ENCODE data around the gene WDCP.
"Not testable (repeated sequence)": the region's sequence is repeated elsewhere in the genome, so short reads cannot be mapped to it uniquely, and the experiment has no call there.

WDCP gene

DNA sequence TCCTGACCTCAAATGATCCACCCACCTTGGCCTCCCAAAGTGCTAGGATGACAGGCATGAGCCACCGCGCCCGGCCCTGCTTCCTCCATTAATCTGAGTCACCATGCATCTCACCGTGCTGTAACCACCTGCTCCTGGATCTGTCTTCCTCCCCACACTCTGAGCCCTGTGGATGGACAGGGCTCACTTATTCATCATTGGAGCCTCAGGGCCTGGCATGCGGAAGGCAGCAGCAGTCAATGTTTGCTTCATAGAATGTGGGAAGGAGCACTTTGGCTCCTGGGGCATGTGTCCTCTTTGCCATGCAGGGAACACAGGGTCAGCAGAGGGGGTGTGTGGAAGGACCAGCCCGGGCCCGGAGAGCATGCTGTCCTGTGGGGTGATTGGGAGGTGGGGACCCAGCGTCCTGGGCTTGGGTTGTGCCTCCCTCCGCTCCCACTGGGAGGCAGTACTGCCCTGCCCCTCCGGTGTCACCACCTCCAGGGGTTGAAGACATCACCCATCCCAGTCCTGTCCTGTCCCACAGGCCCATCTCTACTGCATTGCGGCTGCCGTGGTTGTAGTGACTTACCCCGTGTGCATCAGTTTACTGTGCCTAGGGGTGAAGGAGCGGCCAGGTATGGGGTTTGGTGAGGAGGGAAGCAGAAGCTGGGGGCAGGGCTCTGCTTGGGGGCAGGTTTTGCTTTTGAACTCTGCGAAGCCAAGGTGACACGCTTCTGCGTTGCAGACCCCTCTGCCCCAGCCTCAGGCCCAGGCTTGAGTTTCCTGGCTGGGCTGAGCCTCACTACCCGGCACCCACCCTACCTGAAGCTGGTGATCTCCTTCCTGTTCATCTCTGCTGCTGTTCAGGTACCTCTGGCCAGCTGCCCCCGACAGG is 25.8 kb downstream of the WDCP start:
- DNase-seq, result no peak

DNA sequence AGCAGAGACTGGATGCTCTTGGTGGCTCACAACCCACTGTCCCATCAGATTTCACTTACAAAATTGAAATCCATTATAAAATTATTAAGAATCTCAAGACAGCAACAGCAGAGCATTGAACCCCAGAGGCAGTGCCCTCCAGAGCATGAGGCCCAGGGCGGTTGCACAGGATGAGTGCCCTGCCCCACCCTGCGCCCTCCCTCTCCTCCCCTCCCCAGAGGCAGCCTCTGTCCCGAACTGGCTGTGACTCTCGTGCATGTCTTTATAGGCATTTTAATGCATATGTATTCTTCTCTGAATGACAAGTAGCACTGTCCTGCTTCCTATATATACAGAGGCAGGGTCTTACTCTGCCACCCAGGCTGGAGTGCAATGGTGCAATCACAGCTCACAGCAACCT is 26.9 kb downstream of the WDCP start:
- DNase-seq, result no peak

DNA sequence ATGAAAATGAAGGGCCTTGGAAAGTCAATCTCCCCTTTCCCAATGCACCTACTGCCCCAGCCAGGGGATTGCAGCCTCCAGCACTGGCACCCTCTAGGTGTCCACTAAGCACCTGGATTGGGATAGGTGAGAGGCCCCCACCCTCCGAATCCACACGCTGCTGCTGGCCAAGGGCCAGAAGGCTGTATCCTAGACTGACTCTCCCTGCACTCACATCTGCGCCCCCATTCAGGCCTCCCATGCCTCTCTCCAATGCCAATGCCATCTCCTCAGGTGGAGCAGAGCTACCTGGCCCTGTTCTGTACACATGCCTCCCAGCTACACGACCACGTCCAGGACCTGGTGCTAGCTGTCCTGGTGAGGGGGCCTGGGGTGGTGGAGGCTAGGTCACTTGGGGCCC is 27.5 kb downstream of the WDCP start:
- DNase-seq, result no peak

DNA sequence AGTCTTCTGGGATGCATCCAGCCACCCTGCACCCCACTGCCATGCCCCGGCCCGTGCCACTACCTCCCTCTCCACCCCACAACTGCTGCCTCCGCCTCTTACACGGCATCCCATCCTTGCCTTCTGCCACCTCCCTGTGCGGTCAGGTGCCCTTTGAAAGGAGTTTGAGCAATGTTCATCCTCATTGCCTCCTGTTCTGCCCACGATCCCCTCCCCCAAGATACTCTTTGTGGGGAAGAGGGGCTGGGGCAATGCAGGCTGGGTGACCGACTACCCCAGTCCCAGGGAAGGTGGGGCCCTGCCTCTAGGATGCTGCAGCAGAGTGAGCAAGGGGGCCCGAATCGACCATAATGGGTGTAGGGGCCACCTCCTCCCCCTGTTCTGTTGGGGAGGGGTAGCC is 28.9 kb downstream of the WDCP start:
- no peak for DNase-seq

DNA sequence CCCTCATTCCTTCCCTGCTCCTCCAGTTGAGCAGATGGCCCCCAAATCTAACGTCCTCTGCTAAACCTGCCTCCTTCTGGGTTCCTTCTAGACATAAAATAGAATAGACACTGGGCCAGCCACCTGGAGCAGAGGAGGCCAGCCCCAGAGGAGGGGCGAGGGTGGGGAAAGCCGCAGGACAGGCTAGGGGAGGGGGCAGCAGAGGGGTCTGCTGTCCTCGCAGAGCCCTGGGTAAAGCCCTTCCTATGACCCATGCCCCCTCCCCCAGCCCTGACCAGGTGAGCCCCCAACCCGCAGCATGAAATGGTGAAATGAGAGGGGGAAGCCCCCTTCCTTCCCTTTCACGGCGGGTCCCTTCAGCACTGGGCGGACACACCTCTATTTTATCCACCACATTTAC is 29.5 kb downstream of the WDCP start:
- no peak for DNase-seq

DNA sequence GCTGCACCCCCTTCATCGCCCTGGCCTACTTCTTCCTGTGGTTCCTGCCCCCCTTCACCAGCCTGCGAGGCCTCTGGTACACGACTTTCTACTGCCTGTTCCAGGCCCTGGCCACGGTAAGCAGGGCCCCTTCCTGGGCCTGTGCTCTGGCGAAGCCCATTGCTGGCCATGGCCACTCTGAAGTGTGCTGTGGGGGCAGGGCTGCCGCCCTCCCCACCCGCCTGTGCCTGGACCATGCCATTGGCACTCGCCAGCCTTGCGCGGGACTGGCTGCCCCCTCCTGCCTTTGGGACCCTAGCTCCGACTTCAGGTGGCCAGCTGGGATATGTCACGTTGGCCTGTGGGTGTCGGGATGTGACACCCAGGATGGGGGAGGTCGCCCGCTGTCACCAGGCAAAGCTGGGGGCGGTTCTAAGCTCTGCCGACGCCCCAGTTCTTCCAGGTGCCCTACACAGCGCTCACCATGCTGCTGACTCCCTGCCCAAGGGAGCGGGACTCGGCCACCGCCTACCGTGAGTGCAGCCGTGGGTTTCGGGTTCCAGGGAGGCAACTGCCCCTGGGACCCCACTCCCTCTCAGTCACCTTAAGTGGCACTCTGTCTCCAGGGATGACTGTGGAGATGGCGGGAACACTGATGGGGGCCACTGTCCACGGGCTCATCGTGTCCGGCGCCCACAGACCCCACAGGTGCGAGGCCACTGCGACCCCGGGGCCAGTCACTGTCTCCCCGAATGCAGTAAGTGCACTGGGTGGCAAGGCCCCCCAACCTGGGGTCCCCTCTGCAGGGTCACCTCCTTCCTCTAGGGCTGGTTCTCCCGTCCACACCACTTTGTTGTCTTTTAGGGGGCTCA is 30.1 kb downstream of the WDCP start:
- no peak for DNase-seq

DNA sequence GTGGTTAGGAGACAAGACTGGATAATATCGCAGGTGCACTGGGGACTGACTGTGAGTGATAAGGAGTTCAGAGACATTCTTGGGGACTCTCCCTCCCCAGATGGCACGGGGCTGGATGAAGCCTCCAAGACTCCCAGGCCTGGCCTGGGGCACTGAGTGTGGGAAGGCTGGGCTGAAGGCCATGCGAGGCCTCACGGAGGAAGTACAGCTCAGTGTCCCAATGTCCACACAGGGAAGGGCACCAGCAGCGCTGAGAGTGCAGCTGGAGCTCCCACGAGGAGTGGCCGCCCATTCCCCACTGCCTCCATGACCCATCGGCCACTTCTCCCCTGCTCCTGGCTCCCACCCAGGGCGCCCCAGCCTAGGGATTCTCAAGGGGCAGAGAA is 30.8 kb downstream of the WDCP start:
- DNase-seq, result no peak

DNA sequence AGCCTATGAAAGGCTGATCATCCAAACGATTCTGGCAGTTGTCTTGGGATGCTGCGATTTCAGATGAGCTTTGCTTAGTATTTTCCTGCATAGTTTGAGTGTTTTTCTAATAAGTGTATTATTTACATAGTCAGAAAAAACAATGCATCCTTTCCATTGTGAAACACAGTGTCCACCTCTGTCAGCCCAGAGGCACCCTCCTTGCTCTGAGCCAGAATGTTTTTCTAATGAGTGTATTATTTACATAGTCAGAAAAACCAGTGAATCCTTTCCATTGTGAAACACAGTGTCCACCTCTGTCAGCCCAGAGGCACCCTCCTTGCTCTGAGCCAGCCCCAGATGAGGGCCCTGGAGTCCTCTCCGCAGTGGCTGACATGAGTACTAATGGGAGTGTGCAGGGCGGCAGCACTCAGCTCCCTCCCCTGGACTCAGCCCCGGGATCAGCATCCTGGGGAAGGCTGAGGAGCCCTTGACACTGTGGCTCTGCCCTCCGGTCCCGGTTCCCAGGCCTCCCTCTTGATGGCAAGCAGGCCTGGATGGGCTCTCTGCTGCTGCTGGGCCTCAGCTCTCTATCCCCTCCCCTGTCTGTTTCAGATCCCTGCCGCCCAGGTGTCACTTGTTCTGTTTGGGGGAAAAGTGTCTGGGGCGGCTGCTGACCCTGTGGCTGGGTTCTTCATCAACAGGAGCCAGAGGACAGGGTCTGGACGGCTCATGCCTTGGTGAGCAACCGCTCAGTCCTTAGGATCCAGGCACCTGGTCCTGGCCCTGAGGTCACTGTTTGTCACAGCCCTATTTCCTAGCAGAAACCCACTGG is 31.4 kb downstream of the WDCP start:
- DNase-seq, result no peak

DNA sequence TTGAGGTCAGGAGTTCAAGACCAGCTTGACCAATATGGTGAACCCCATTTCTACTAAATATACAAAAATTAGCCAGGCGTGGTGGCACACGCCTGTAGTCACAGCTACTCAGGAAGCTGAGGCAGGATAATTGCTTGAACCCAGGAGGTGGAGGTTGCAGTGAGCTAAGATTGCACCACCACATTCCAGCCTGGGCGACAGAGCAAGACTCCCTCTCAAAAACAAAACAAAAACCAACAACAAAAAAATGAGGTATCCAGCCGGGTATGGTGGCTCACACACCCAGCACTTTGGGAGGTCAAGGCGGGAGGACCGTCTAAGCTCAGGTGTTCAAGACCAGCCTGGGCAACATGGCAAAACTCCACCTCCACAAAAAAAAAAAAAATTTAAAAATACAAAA is 32.3 kb downstream of the WDCP start:
- DNase-seq, result not testable (repeated sequence)

DNA sequence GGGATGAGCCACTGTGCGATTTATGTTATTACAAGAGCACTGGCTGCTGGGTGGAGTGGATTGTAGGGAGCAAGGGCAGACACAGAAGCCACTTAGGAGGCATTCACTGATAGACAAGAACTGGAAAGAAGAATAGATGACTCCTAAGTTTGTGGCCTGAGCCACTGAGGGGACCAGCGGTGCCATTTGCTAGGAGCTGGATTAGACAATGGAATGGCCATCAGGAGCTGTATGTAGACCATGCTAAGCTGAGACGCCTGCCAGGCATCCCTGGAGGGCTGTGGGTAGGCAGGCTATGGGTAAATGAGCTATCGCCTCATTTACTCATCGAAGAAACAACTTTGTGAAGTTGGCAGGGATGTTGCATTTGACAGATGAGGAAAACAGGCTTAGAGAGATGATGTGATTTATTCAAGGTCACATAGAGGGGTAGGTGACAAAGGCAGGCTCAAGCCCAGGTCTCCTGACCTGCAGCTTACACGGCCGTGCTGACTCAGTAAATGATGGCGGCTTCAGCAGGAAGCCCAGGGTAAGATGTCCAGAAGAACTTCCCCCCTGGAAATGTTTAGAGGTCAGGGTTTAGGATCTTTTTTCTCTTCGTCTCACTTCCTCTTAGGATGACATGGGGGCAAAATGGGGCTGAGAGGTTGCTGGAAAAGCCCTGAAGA is 34.5 kb downstream of the WDCP start:
- DNase-seq, result no peak

DNA sequence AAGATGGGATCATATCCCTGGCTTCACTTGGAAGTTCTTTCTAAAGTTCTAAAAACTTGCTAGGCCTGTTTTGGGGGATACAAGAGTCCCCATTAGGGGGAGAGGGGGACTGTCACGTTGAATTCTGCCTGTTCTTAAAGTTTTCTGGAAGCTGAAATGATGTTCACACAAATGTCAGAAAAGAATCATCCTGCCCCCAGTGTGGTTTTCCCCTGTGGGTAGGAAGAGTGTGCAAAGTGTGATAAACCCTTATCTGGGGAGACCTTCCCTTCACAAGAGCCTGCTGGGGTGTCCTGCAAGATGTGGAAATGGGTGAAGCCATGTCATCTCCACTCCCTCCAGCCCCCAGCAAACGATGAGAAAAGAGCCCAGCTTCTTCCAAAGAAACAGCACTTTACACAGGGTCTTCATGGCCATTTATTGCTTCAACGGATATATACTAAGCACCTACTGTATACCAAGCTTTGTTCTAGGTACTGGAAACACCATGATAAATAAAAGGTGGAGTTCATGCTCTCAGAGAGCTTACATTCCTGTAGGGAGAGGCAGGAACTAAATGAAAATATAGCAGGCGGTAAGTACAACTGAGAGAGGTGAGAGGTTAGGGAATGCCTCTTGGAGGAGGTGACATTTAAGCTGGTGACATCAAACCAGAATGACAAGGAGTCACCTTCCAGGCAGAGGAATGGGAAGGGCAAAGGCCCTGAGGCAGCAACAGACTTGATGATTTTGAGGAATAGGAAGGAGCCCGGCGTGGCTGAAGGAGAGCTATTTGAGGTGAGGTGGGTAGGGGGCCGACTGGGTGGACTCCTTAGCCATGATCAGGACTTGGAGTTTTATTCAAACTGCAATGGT is 35.7 kb downstream of the WDCP start:
- DNase-seq, result no peak

DNA sequence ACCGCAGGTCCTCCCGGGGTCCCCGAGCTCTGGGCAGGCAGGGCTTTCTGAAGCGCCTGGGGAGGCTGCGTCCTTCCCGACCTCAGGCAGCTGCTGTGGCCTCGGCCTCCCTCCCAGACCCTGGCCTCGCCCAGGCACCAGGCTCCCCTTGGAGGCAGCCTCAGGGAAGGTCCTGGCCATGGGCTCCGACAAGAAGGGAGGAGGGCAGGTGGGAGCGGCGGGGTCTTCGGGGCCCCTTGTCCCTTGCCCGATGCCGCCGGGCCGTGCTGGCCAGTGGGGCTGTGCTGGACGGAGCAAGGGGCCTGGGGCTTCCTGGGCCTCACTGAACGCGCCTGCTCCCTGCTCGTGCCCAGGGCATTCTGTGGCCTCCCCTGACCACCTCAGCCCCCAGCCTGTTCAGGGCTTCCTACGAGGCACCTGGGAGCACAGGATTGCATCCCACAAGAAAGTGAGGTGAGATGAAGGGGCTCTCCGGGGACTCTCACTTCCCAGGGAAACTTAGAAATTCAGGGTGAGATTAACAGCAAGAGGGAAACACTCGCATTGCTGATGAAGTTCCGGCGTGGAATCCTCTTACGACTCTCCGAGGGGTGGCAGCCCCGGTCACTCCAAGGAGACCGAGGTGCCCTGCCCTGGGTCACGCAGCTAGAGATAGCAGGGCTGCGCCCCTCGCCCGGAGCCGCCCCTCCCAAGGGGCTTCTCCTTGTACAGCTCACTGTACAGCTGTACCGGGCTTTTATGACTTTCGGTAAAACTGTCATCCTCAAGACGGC is 36.5 kb downstream of the WDCP start:
- DNase-seq, result no peak

DNA sequence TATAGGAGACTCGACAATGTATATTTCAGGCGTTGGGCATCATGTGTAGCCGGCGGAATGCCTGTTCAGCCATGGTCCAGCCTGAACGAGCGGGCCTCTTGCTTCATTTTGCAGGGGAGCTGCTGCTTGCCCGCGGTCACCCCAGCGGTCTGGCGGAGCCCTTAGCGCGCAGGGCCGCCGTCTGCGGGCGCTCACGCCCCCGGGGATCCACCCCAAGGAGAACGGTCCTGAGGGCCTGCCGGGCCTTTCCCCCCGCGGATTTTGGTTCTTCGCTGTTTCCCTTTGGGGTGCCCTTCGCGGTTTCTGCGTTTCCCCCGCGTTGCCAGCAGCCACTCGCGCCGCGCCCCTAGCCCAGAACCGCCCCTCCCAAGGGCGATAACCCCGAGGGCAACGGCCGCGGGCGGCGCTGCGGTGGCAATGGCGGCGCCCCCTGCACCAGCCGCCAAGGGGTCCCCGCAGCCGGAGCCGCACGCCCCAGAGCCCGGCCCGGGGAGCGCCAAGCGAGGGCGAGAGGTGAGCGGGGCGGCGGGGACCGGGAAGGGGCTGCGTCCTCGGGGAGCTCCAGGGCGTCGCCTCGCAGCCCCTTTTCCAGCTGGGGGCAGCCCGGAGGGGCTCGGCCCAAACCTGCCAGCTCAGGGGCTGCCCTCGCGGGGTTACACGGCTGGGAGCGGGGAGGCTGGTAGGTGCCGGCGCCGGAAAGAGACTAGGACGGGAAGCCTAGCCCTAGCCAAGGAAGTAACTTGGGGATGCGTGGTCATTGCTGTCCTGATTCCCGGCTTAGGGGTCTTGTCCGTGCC is 37.3 kb downstream of the WDCP start, which contains the start of gene MFSD2B:
MFSD2B (plus strand) TSS at position 406 of the 797 bp plus-strand sequence; CDS start at position 418, 12 bp downstream.
- no peak for DNase-seq

DNA sequence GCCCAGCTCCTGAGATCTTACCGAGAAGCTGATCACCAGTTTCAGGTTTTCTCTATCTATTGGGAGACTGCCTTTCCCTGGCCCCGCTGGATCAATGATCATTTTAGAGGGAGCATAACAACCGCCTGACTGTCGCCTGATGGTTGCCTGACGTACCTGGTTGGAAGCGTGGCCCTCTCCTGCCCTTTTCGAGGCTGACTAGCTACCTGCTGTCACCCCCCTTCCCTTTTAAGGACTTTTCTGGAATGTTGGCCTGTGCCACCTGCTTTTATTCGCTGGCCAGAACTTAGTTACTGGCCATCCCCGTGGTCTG is 37.9 kb downstream of the WDCP start:
- no peak for DNase-seq

DNA sequence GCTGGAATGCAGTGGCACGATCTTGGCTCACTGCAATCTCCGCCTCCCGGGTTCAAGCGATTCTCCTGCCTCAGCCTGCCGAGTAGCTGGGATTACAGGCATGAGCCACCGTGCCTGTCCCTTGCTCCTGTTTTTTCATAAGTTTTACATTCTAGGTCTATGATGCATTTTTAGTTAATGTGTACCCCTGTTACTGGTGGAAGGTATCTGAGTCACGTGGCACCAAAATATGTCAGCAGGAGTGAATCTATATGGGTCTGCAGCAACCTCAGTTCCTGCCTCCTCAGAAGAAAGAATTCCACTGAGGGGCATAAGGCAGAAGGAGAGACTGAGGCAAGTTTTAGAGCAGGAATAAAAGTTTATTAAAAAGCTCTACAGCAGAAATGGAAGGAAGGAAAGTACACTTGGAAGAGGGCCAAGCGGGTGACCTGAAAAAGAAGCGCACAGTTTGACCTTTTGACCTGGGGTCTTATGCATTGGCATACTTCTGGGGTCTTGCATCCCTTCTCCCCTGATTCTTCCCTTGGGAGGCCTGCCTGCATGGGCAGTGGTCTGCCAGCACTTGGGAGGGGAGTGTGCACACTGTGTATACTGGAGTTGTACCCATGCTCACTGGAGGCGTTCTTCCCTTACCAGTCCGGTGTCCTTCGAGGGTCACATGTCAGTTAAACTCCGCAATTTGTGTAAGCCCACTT is 38.4 kb downstream of the WDCP start:
- DNase-seq, result no peak

DNA sequence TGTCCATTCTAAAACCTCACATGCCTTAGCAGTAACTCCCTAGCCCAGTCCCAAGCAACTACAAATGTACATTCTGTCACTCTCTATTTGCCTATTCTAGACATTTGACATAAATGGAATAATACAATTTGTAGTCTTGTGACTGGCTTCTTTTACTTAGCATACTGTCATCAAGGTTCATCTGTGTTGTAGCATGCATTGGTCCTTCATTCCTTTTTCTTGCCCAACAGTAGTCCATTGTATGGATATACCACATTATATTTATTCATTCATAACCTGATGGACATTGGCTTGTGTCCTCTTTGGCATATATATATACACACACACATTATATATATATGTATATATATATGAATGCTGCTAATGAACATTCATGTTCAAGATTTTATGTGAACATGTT is 39.5 kb downstream of the WDCP start:
- no peak for DNase-seq

DNA sequence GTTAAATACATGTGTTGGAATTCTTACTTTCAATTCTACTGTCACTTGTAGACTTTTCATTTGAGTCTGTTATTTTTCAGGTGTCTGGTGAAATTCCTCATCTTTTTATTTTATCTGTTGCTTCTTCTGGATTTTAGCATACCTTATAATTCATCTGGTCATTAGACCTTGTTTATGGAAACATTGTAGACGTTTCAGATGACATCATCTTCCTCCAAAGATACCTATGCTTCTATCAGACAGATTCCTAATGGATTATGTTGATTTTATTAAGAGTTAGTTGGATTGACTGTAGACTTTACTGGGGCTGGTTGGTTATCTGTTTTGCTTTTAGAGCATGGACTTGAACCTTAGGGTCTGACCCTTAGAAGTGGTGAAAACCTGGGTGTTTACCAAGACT is 52.6 kb downstream of the WDCP start:
- no peak for DNase-seq

DNA sequence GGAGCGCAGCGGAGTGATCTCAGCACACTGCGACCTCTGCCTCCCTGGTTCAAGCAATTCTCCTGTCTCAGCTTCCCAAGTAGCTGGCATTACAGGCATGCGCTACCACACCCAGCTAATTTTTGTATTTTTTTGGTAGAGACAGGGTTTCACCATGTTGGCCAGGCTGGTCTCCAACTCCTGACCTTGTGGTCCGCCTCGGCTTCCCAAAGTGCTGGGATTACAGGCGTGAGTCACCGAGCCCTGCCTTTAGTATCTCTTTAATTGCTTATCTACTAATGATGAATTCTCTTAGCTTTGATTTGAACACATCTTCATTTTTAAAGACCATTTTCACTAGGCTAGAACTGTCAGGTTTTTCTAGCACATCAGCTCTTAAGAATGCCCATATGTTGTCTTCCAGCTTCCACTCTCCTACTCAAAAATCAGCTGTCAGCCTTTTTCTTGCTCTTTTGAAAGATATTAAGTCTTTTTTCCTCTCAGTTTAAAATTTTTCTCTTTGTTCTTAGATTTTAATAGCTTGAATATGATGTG is 53.4 kb downstream of the WDCP start:
- DNase-seq, result no peak

DNA sequence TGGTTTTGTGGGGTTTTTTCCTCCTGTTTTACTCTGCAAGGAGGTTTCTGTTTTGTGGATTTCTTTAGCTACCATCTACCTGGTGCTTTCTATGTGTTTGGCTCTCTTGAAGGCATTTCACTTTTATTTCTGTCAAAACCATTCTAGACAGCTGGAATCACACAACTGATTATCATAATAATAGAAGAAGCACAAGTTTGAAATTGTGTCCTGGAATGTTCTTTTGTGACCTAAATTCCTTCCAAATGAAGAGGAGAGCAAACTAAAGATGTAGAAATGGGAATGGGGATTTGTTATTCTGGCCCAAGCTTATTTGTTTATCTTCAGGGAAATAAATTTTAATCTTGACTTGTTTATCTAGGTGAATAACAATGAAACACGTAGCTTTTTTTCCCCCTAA is 54.3 kb downstream of the WDCP start:
- DNase-seq, result no peak
